Stimulated activated CD8-positive, alpha-beta memory T cell treated with anti-CD3 and anti-CD28 coated beads, Interleukin-2, amount 100 ng/mL, for 1 hour (primary cell): ENCODE data around the gene MGAT4A.

Experiments used
- DNase-seq, 2 donors: peaks; one replicate each; pipeline ENCODE4 v3.0.0-alpha.2; 2020; ENCODE audit warnings: low read depth in 2 of 2

The MGAT4A gene

GRCh38 chr2:98658816-98659490 lies 72.0 kb downstream of the MGAT4A start:
- no peak for DNase-seq

GRCh38 chr2:98656800-98657199 lies 74.1 kb downstream of the MGAT4A start:
- DNase-seq = no peak

GRCh38 chr2:98654699-98655495 lies 76.0 kb downstream of the MGAT4A start:
- DNase-seq = no peak

GRCh38 chr2:98650998-98651397 lies 79.9 kb downstream of the MGAT4A start:
- DNase-seq = no peak

- no peak for DNase-seq
Measured at GRCh38 chr2:98649992-98650375, 80.9 kb downstream of the MGAT4A start.

- peak; percentile 59 to 64 for DNase-seq
Measured at GRCh38 chr2:98649135-98649991, 81.6 kb downstream of the MGAT4A start.

GRCh38 chr2:98648451-98648850 lies 82.5 kb downstream of the MGAT4A start:
- DNase-seq = no peak

GRCh38 chr2:98647636-98648035 lies 83.3 kb downstream of the MGAT4A start:
- no peak for DNase-seq

GRCh38 chr2:98643496-98644100 lies 87.3 kb downstream of the MGAT4A start:
- no peak for DNase-seq

- no peak for DNase-seq
Measured at GRCh38 chr2:98637401-98638147, 93.4 kb downstream of the MGAT4A start.

GRCh38 chr2:98634406-98635092 lies 96.4 kb downstream of the MGAT4A start:
- peak in 1 of 2 donors; percentile 15 for DNase-seq

GRCh38 chr2:98632351-98632750 lies 98.6 kb downstream of the MGAT4A start:
- DNase-seq = no peak

GRCh38 chr2:98623657-98624056 lies 107.3 kb downstream of the MGAT4A start:
- DNase-seq = no peak

GRCh38 chr2:98617149-98617548 lies 113.8 kb downstream of the MGAT4A start:
- no peak for DNase-seq

- no peak for DNase-seq
Measured at GRCh38 chr2:98615481-98615880, 115.5 kb downstream of the MGAT4A start.

GRCh38 chr2:98614024-98614739 lies 116.8 kb downstream of the MGAT4A start:
- DNase-seq = no peak

- no peak for DNase-seq
Measured at GRCh38 chr2:98608962-98609604, 121.8 kb downstream of the MGAT4A start.

- peak; percentile 67 to 82 for DNase-seq
Measured at GRCh38 chr2:98608116-98608961, 122.6 kb downstream of the MGAT4A start, which contains the start of the genes COA5 and UNC50. Gene COA5, minus strand, starts transcription at chr2:98608512. Its CDS starts 107 bp downstream, at chr2:98608405. Gene UNC50, plus strand, starts transcription at chr2:98608589. Its CDS starts 1,171 bp downstream, at chr2:98609760.
